Measurements from ENCODE around the gene ASCL5. TPM values are rescaled to one million over a fixed set of nuclear protein-coding genes. Genes with fewer than 3 reads are reported as not detected.

ASCL5 gene
- total and polyA plus RNA-seq, 2 of the 13 experiments (the other 11 are each of a cell fraction or from before 2014, with no cell fraction given), result not detected

DNA sequence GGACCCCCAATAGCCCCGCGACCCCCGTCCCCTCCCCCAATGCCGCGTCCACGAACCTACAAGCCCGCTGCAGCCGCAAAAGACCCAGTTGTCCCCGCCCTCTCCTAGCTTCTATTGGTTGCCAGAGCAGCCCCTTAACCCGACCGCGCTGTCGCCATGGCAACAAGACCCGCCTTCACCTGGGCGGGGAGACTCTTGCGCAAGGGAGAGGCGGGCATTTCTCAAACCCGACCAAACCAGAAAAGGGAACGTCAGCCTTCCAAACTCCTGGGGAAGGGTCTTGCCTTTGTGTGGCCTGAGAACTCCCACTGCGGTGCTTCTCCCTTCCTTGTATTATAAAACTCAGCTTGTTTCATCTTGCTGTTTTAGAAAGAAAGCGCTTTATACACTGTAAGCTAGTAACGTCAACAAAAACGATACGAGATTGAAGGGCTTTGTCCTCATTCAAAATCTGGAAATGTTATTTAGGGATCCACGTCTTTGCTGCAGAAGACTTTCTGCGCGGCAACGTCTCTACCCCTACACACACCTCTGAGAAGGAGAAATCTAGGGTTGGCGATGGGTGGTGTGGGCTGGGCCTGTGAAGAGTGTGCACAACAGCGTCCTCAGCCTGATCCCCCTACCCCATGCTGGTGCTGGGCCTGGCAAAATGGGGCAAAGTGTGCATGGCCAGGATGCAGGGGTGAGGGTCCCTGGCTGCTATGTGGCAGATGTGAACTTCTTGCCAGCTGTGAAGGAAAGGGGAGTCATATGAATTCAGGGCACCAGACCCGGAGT, 27.6 kb upstream of the ASCL5 start, which contains the start of gene TMEM9 (continued):
- peak; percentile 44; the same call in 1 of the 2 replicates for TF ChIP-seq ARID4A (CRISPR knock-in tag; IDR thresholded peaks at IDR 0.05; ENCODE audit: borderline replicate concordance)
- 0 out of 2 replicates have a peak, but pooled peaks have one; percentile 10 for TF ChIP-seq MLX (CRISPR knock-in tag; IDR thresholded peaks at IDR 0.05)
- TF ChIP-seq MLLT10 (CRISPR knock-in tag; IDR thresholded peaks at IDR 0.05), result no peak
- TF ChIP-seq ZMAT3 (CRISPR knock-in tag; conservative IDR thresholded peaks at IDR 0.05), result no peak
- no peak for TF ChIP-seq ZNF83 (CRISPR knock-in tag; IDR thresholded peaks at IDR 0.05; ENCODE audit: borderline replicate concordance)
- TF ChIP-seq MTA1 (CRISPR knock-in tag; IDR thresholded peaks at IDR 0.05; ENCODE audit: borderline replicate concordance), result no peak
- peak; percentile 63; the same call in 1 of the 2 replicates for TF ChIP-seq SRF (IDR thresholded peaks at IDR 0.05; ENCODE audit: low read depth, low read length)
- TF ChIP-seq SALL1 (CRISPR knock-in tag; IDR thresholded peaks at IDR 0.05), result peak; percentile 37
- TF ChIP-seq, protein P1, sequence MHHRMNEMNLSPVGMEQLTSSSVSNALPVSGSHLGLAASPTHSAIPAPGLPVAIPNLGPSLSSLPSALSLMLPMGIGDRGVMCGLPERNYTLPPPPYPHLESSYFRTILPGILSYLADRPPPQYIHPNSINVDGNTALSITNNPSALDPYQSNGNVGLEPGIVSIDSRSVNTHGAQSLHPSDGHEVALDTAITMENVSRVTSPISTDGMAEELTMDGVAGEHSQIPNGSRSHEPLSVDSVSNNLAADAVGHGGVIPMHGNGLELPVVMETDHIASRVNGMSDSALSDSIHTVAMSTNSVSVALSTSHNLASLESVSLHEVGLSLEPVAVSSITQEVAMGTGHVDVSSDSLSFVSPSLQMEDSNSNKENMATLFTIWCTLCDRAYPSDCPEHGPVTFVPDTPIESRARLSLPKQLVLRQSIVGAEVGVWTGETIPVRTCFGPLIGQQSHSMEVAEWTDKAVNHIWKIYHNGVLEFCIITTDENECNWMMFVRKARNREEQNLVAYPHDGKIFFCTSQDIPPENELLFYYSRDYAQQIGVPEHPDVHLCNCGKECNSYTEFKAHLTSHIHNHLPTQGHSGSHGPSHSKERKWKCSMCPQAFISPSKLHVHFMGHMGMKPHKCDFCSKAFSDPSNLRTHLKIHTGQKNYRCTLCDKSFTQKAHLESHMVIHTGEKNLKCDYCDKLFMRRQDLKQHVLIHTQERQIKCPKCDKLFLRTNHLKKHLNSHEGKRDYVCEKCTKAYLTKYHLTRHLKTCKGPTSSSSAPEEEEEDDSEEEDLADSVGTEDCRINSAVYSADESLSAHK (CRISPR knock-in tag; IDR thresholded peaks at IDR 0.05; ENCODE audit: borderline replicate concordance), result no peak
- TF ChIP-seq, protein P2, sequence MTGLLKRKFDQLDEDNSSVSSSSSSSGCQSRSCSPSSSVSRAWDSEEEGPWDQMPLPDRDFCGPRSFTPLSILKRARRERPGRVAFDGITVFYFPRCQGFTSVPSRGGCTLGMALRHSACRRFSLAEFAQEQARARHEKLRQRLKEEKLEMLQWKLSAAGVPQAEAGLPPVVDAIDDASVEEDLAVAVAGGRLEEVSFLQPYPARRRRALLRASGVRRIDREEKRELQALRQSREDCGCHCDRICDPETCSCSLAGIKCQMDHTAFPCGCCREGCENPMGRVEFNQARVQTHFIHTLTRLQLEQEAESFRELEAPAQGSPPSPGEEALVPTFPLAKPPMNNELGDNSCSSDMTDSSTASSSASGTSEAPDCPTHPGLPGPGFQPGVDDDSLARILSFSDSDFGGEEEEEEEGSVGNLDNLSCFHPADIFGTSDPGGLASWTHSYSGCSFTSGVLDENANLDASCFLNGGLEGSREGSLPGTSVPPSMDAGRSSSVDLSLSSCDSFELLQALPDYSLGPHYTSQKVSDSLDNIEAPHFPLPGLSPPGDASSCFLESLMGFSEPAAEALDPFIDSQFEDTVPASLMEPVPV (CRISPR knock-in tag; IDR thresholded peaks at IDR 0.05), result no peak
- no peak for TF ChIP-seq NR2C2 (CRISPR knock-in tag; IDR thresholded peaks at IDR 0.05; ENCODE audit: borderline replicate concordance)
- TF ChIP-seq, protein P3, sequence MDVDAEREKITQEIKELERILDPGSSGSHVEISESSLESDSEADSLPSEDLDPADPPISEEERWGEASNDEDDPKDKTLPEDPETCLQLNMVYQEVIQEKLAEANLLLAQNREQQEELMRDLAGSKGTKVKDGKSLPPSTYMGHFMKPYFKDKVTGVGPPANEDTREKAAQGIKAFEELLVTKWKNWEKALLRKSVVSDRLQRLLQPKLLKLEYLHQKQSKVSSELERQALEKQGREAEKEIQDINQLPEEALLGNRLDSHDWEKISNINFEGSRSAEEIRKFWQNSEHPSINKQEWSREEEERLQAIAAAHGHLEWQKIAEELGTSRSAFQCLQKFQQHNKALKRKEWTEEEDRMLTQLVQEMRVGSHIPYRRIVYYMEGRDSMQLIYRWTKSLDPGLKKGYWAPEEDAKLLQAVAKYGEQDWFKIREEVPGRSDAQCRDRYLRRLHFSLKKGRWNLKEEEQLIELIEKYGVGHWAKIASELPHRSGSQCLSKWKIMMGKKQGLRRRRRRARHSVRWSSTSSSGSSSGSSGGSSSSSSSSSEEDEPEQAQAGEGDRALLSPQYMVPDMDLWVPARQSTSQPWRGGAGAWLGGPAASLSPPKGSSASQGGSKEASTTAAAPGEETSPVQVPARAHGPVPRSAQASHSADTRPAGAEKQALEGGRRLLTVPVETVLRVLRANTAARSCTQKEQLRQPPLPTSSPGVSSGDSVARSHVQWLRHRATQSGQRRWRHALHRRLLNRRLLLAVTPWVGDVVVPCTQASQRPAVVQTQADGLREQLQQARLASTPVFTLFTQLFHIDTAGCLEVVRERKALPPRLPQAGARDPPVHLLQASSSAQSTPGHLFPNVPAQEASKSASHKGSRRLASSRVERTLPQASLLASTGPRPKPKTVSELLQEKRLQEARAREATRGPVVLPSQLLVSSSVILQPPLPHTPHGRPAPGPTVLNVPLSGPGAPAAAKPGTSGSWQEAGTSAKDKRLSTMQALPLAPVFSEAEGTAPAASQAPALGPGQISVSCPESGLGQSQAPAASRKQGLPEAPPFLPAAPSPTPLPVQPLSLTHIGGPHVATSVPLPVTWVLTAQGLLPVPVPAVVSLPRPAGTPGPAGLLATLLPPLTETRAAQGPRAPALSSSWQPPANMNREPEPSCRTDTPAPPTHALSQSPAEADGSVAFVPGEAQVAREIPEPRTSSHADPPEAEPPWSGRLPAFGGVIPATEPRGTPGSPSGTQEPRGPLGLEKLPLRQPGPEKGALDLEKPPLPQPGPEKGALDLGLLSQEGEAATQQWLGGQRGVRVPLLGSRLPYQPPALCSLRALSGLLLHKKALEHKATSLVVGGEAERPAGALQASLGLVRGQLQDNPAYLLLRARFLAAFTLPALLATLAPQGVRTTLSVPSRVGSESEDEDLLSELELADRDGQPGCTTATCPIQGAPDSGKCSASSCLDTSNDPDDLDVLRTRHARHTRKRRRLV (CRISPR knock-in tag; IDR thresholded peaks at IDR 0.05), result no peak
- TF ChIP-seq ZNF577 (CRISPR knock-in tag; IDR thresholded peaks at IDR 0.05; ENCODE audit: borderline replicate concordance, low read depth), result no peak
- no peak for TF ChIP-seq ZNF672 (CRISPR knock-in tag; IDR thresholded peaks at IDR 0.05)
